GM23248 (cell line): Measurements from ENCODE around the gene CRLF3.

Source experiments
- EZH2 ChIP-seq: fragments of 200-600 bp; sonication (generic); IDR thresholded peaks from 2 replicates; pipeline ENCODE4 v1.6.1; 2018; ENCODE audit warnings: antibody characterized with exemption, mild to moderate bottlenecking; ENCODE audit not compliant: insufficient read depth, poor library complexity, severe bottlenecking
- EZH2phosphoT487 ChIP-seq: fragments of 200-600 bp; sonication (generic); IDR thresholded peaks from 2 replicates; pipeline ENCODE4 v1.6.1; 2018; ENCODE audit warnings: antibody characterized with exemption, moderate library complexity, mild to moderate bottlenecking, low read depth; ENCODE audit not compliant: insufficient read depth

GRCh38 chr17:30788918-30789317, 35.6 kb downstream of the CRLF3 start:
- TF ChIP-seq EZH2 (no peak), EZH2phosphoT487 (no peak)
